B cell (primary cell): ENCODE results near the gene KCNIP1. TPM values are rescaled to one million over a fixed set of nuclear protein-coding genes. Genes with fewer than 3 reads are reported as not detected.

ENCODE experiments used
- ATAC-seq: fragments of 200-7000 bp; cut with Tn5 transposase; one replicate; pipeline ENCODE4 v1.10.0; 2021; ENCODE audit warnings: low read depth, mild to moderate bottlenecking, moderate number of reproducible peaks, moderate library complexity
- CTCF ChIA-PET: fragments of 350-600 bp; sonication (Branson Sonifier 250); formaldehyde crosslinking; loops from one replicate; lab custom pipeline; 2021; ENCODE audit warnings: antibody characterized with exemption, inconsistent platforms; lab: Charles Lee
- POLR2A ChIA-PET: fragments of 350-600 bp; sonication (Branson Sonifier 250); formaldehyde crosslinking; loops from one replicate; lab custom pipeline; 2021; ENCODE audit warnings: antibody characterized with exemption; lab: Charles Lee
- DNase-seq: peaks from one replicate; pipeline ENCODE4 v3.0.0; 2013
- H2AFZ ChIP-seq: 2 replicates; pipeline ENCODE4 v1.6.1; 2012; ENCODE audit warnings: mild to moderate bottlenecking, low read depth, low read length; ENCODE audit not compliant: insufficient read depth, poor library complexity, severe bottlenecking
- H3K27ac ChIP-seq, 2 donors: 1 replicate in 1 of 2; 2 replicates in 1 of 2; pipeline ENCODE4 v1.5.1; 2012 to 2013; ENCODE audit warnings: low read length in 2 of 2, mild to moderate bottlenecking in 2 of 2, moderate library complexity in 1 of 2
- H3K27me3 ChIP-seq, 4 experiments: fragments of 200-600 bp in 1 of 4; sonication (generic) in 1 of 4; replicated peaks in 1 of 4; 1 replicate in 2 of 4; 2 replicates in 2 of 4; pipeline versions ENCODE4 v1.6.1 to v1.7.0; 2013 to 2016; ENCODE audit warnings: low read length in 3 of 4, mild to moderate bottlenecking in 2 of 4, mixed read lengths in 1 of 4, moderate library complexity in 1 of 4; ENCODE audit not compliant: insufficient read depth in 4 of 4, control insufficient read depth in 3 of 4; ENCODE audit errors: control extremely low read depth in 1 of 4
- H3K36me3 ChIP-seq, 2 experiments: replicated peaks in 1 of 2; 1 replicate in 1 of 2; 2 replicates in 1 of 2; pipeline versions ENCODE4 v1.6.1 to v1.7.1; 2013; ENCODE audit warnings: low read length in 1 of 2; ENCODE audit not compliant: insufficient read depth in 2 of 2, control insufficient read depth in 1 of 2; ENCODE audit errors: control extremely low read depth in 1 of 2, extremely low read depth in 1 of 2
- H3K4me1 ChIP-seq, 2 donors: fragments of 200-600 bp in 1 of 2; sonication (generic) in 1 of 2; 1 replicate in 1 of 2; 2 replicates in 1 of 2; pipeline versions ENCODE4 v1.5.1 to v1.6.1; 2013 to 2017; ENCODE audit warnings: low read length in 2 of 2; ENCODE audit not compliant: control insufficient read depth in 2 of 2, insufficient read depth in 2 of 2
- H3K4me2 ChIP-seq: replicated peaks from 2 replicates; pipeline ENCODE3; 2012; ENCODE audit warnings: mild to moderate bottlenecking, low read depth, low read length; ENCODE audit not compliant: poor library complexity, severe bottlenecking
- H3K4me3 ChIP-seq, 5 experiments: fragments of 200-600 bp in 1 of 5; sonication (generic) in 1 of 5; 1 replicate in 3 of 5; 2 replicates in 2 of 5; pipeline versions ENCODE4 v1.5.1 to v1.7.0; 2011 to 2016; ENCODE audit warnings: low read length in 4 of 5, mild to moderate bottlenecking in 4 of 5, low read depth in 2 of 5, control low read depth in 1 of 5, moderate library complexity in 1 of 5; ENCODE audit not compliant: insufficient read depth in 1 of 5; ENCODE audit errors: control extremely low read depth in 1 of 5, extremely low read depth in 1 of 5
- H3K79me2 ChIP-seq: fragments of 200-600 bp; sonication (generic); one replicate; pipeline ENCODE4 v1.6.0; 2016; ENCODE audit warnings: low read length; ENCODE audit not compliant: control insufficient read depth, insufficient read depth
- H3K9ac ChIP-seq: fragments of 200-600 bp; sonication (generic); 2 replicates; pipeline ENCODE4 v1.6.1; 2017; ENCODE audit warnings: mild to moderate bottlenecking, low read length, moderate library complexity
- H3K9me3 ChIP-seq, 3 donors: one replicate each; pipeline versions ENCODE4 v1.6.1 to v1.7.1; 2013; ENCODE audit warnings: low read length in 2 of 3; ENCODE audit not compliant: control insufficient read depth in 2 of 3, insufficient read depth in 1 of 3; ENCODE audit errors: control extremely low read depth in 1 of 3
- H4K20me1 ChIP-seq: 2 replicates; pipeline ENCODE4 v1.6.0; 2012; ENCODE audit warnings: mild to moderate bottlenecking, low read length; ENCODE audit not compliant: insufficient read depth, control insufficient read depth, poor library complexity, severe bottlenecking
- H3K27ac Mint-ChIP-seq: one replicate; pipeline ENCODE4 v1.8.0; 2021; ENCODE audit warnings: mixed read lengths
- H3K27me3 Mint-ChIP-seq: one replicate; pipeline ENCODE4 v1.8.0; 2021; ENCODE audit warnings: mixed read lengths
- H3K4me1 Mint-ChIP-seq: one replicate; pipeline ENCODE4 v1.8.0; 2021; ENCODE audit warnings: mixed read lengths
- H3K4me3 Mint-ChIP-seq: one replicate; pipeline ENCODE4 v1.8.0; 2021; ENCODE audit warnings: mixed read lengths
- H3K9me3 Mint-ChIP-seq: one replicate; pipeline ENCODE4 v1.8.0; 2022; ENCODE audit warnings: mixed read lengths; ENCODE audit not compliant: insufficient read depth
- EZH2 ChIP-seq: IDR thresholded peaks from 2 replicates; pipeline ENCODE4 v1.6.1; 2012; ENCODE audit warnings: borderline replicate concordance, low read depth, mild to moderate bottlenecking, moderate library complexity, low read length; ENCODE audit not compliant: insufficient read depth, poor library complexity, severe bottlenecking
- WGBS: methylation state at CpG from one replicate; pipeline ENCODE4 v1.1.5; 2013; ENCODE audit warnings: missing lambda C conversion rate; ENCODE audit not compliant: insufficient coverage; 5-methylcytosine and 5-hydroxymethylcytosine counted together
- intact Hi-C: fragments of 100-400 bp; cut with micrococcal nuclease; formaldehyde crosslinking; loops from one replicate; pipeline ENCODE4 v1.10.0; 2022
- polyA plus RNA-seq: library from polyadenylated mRNA; depleted of rRNA; stranded (reverse); fragments of >200 nt; gene quantifications from 2 replicates; pipeline ENCODE4 v1.2.3, GENCODE V29; 2012
- total RNA-seq, 2 donors: library from RNA; stranded (reverse); fragments of 120-200 nt in 1 of 2; gene quantifications; 1 replicate in 1 of 2; 2 replicates in 1 of 2; pipeline versions ENCODE4 v1.2.3 to v1.2.4, GENCODE V29; 2013 to 2022
- TF ChIP-seq, protein P1 (sequence below): fragments of 200-600 bp; IDR thresholded peaks from one replicate; pipeline ENCODE4 v1.8.0; 2022; ENCODE audit warnings: antibody characterized with exemption, mild to moderate bottlenecking

The KCNIP1 gene
- total and polyA plus RNA-seq, 2 donors (not counting 1 experiment from before 2014, with no cell fraction given) = not detected

DNA sequence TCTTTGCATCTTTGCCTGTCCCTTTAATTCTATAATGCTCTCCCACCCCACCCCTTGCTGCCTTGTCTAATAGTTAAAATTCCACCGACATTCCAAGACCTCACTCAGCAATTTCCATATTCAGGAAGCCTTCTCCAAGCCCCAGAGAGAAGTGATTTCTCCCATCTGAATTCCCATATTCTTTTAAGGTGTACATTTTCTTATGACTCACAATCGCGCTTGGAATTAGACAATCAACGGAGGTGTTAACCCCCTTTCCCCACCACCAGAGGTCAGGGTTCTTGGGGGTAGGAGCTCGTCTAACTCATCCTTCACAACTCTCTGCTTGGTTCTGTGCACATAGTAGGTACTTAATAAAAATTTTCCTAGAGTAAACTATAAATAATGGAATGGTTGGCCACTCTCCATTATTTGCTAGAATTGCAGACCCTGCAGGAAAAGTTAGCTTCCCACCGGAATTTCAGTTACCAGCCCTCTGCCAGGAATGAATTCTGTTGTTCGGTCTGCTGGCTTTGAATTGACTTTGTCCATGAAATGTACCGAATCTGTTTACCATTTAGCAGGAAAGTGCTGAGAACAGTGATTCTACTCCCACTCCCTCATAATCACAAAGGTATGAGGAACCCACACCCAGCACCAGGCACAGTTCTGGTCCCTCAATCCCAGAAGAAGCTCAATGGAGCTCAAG is 5.0 kb downstream of the KCNIP1 start:
- Histone ChIP-seq H4K20me1 (no peaks in the 10 kb centered on the region), H3K27ac (no peak overlapping the region), H3K9me3 (no peaks in the 10 kb centered on the region), H3K4me3 (no peak overlapping the region), H3K4me2 (no peak overlapping the region), H3K79me2 (no peaks in the 10 kb centered on the region), H2AFZ (no peak overlapping the region), H3K27me3 (peaks cover 0 to 23% (median 3%) of the 10 kb centered on the region in 4 experiments), H3K9ac (no peak overlapping the region), H3K36me3 (no peaks in the 10 kb centered on the region), H3K4me1 (no peaks in the 10 kb centered on the region)
- no peak for ATAC-seq
- H3K4me1 Mint-ChIP-seq = no peaks in the 10 kb centered on the region
- POLR2A ChIA-PET = no interaction called here
- H3K27me3 Mint-ChIP-seq = peaks cover 22% of the 10 kb centered on the region
- 90% methylated on average over 2 of the region's 8 CpGs for WGBS
- DNase-seq = no peak
- TF ChIP-seq, protein P1, sequence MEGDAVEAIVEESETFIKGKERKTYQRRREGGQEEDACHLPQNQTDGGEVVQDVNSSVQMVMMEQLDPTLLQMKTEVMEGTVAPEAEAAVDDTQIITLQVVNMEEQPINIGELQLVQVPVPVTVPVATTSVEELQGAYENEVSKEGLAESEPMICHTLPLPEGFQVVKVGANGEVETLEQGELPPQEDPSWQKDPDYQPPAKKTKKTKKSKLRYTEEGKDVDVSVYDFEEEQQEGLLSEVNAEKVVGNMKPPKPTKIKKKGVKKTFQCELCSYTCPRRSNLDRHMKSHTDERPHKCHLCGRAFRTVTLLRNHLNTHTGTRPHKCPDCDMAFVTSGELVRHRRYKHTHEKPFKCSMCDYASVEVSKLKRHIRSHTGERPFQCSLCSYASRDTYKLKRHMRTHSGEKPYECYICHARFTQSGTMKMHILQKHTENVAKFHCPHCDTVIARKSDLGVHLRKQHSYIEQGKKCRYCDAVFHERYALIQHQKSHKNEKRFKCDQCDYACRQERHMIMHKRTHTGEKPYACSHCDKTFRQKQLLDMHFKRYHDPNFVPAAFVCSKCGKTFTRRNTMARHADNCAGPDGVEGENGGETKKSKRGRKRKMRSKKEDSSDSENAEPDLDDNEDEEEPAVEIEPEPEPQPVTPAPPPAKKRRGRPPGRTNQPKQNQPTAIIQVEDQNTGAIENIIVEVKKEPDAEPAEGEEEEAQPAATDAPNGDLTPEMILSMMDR = no peak
- TF ChIP-seq EZH2 = no peak
- CTCF ChIA-PET = no interaction called here
- no peak overlapping the region for H3K4me3 Mint-ChIP-seq
- H3K27ac Mint-ChIP-seq = no peak overlapping the region
- intact Hi-C loops = no loop called here
- H3K9me3 Mint-ChIP-seq = no peaks in the 10 kb centered on the region

DNA sequence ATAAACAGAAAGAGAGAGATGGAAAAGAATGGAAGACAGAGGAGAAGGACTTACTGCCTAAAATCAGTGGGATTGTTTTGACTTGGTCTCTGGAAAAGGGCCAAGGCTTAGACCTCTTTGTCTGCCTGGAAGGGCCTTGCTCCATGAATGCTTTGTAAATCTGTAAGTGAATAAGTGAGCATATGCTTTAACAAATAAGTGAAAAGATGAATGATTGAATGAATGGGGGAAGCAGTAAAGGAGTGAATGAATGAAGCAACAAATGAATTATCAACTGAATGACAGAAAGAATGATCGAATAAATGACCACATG is 5.5 kb downstream of the KCNIP1 start:
- Histone ChIP-seq H3K27me3 (peaks cover 0 to 21% (median 3%) of the 10 kb centered on the region in 4 experiments), H3K4me1 (no peaks in the 10 kb centered on the region), H2AFZ (no peak overlapping the region), H3K79me2 (no peaks in the 10 kb centered on the region), H3K4me3 (no peak overlapping the region), H3K27ac (no peak overlapping the region), H3K36me3 (no peaks in the 10 kb centered on the region), H3K9me3 (no peaks in the 10 kb centered on the region), H3K9ac (no peak overlapping the region), H4K20me1 (no peaks in the 10 kb centered on the region), H3K4me2 (no peak overlapping the region)
- Mint-ChIP-seq H3K9me3 (no peaks in the 10 kb centered on the region), H3K27ac (no peak overlapping the region), H3K4me1 (no peaks in the 10 kb centered on the region), H3K27me3 (peaks cover 22% of the 10 kb centered on the region), H3K4me3 (no peak overlapping the region)
- no CpG with 5 or more reads among the region's 1 CpG for WGBS
- POLR2A ChIA-PET = no interaction called here
- intact Hi-C loops = no loop called here
- CTCF ChIA-PET = no interaction called here
- TF ChIP-seq, protein P1 = no peak
- no peak for TF ChIP-seq EZH2
- no peak for DNase-seq
- no peak for ATAC-seq
